ENCODE results near the gene ANKS1B. TPM values are rescaled to one million over a fixed set of nuclear protein-coding genes. Genes with fewer than 3 reads are reported as not detected.

Gene ANKS1B
- total and polyA plus RNA-seq, 2 of the 4 experiments (the other 2 are of a cell fraction) = 0.17 to 0.18 TPM

DNA sequence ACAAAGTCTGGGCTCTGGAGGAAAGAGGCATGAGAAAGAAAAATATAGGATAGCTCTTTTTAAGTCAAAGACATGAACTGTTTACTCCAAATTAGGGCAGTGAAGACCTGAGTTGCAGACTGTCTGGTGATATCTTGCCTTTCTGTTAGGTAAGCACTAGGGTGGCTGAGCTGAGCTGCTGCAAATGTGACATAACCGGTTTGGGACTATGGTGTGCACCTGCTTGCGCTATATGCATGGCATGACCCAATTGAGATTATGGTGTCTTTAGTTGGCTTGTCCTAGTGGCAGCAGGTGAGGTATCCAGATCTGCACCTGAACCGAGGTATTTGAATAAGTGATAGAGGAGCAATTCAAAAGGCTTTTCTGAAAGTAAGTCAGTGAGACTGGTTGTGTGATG, 994.1 kb downstream of the ANKS1B start:
- dilution Hi-C loops (cut with HindIII; ENCODE audit: low sequenced_read_pairs, unreplicated experiment) (no loop called here), in situ Hi-C loops (cut with MboI; ENCODE audit: low sequenced_read_pairs) (loop anchor here (10.0 to 25.0 kb wide), 2 partner anchors 266 to 428 kb away; no protein-coding TSS in a partner anchor), intact Hi-C loops (cut with micrococcal nuclease) (no loop called here)
- H3K9me1 ChIP-seq (ENCODE audit: insufficient read depth, low read length) = no peaks in the 10 kb centered on the region
- H2BK15ac ChIP-seq (ENCODE audit: low read depth, low read length) = no peak overlapping the region
- no peaks in the 10 kb centered on the region for H3K27me3 ChIP-seq (ENCODE audit: control insufficient read depth, insufficient read depth, low read length)
- no TSS peak for BruUV-seq (replicated peaks)
- no peak for TF ChIP-seq CEBPB (IDR thresholded peaks at IDR 0.05; ENCODE audit: low read depth, low read length)
- TF ChIP-seq FOS (IDR thresholded peaks at IDR 0.05; ENCODE audit: low read depth, low read length) = no peak
- no peak overlapping the region for H2BK5ac ChIP-seq (ENCODE audit: low read depth, low read length, poor library complexity, severe bottlenecking)
- no peaks in the 10 kb centered on the region for H4K20me1 ChIP-seq (ENCODE audit: insufficient read depth, low read length)
- no peak overlapping the region for H4K5ac ChIP-seq (ENCODE audit: low read depth, low read length)
- no peak overlapping the region for H3K4me3 ChIP-seq (ENCODE audit: insufficient read depth, low read depth, low read length)
- no peak overlapping the region for H2AFZ ChIP-seq (replicated peaks; ENCODE audit: low read length, poor library complexity)
- H2BK120ac ChIP-seq (ENCODE audit: low read depth, low read length) = no peak overlapping the region
- H3K4ac ChIP-seq (ENCODE audit: low read depth, low read length) = no peak overlapping the region
- no peak overlapping the region for H3K56ac ChIP-seq (ENCODE audit: extremely low read depth, insufficient read depth, low read length)
- no peak overlapping the region for H3K14ac ChIP-seq (replicated peaks; ENCODE audit: low read depth, low read length)
- ChIA-PET CTCF (no interaction called here), POLR2A (ENCODE audit: unreplicated experiment) (no interaction called here)
- H2BK20ac ChIP-seq (ENCODE audit: low read depth, low read length) = no peak overlapping the region
- no peaks in the 10 kb centered on the region for H3K79me1 ChIP-seq (ENCODE audit: low read depth in 1 of 2, low read length in 2 of 2)
- H3K27ac ChIP-seq (ENCODE audit: insufficient read depth, low read length) = no peak overlapping the region
- no peak overlapping the region for H2AK9ac ChIP-seq (replicated peaks; ENCODE audit: low read depth, low read length, poor library complexity)
- no peak overlapping the region for H3K9ac ChIP-seq (ENCODE audit: low read depth, low read length)
- H3K4me1 ChIP-seq (ENCODE audit: control insufficient read depth, insufficient read depth, low read length) = no peaks in the 10 kb centered on the region
- H3K36me3 ChIP-seq (ENCODE audit: control insufficient read depth, insufficient read depth, low read length) = no peaks in the 10 kb centered on the region
- ATAC-seq (ENCODE audit: low read depth) (no peak), DNase-seq (no peak)
- no peaks in the 10 kb centered on the region for H3K9me3 ChIP-seq (ENCODE audit: control insufficient read depth, insufficient read depth, low read length)
- H4K91ac ChIP-seq (ENCODE audit: insufficient read depth, low read depth, low read length) = no peak overlapping the region
- no peak overlapping the region for H4K8ac ChIP-seq (ENCODE audit: low read depth in 2 of 2, low read length in 2 of 2)
- no peak overlapping the region for H2AK5ac ChIP-seq (ENCODE audit: low read depth, low read length)
- H3K4me2 ChIP-seq (ENCODE audit: low read depth, low read length) = no peak overlapping the region
- H3K18ac ChIP-seq (ENCODE audit: low read depth, low read length) = no peak overlapping the region
- WGBS, 2 experiments (ENCODE audit: extremely low coverage in 2 of 2, insufficient read length in 1 of 2) = 83% methylated on average over 3 of the region's 3 CpGs; no CpG with 5 or more reads in 1 of the 2 experiments
- H3K23ac ChIP-seq (ENCODE audit: low read depth, low read length) = no peak overlapping the region

Measured in IMR-90 (cell line).